Measurements from ENCODE around the gene PZP.

DNA sequence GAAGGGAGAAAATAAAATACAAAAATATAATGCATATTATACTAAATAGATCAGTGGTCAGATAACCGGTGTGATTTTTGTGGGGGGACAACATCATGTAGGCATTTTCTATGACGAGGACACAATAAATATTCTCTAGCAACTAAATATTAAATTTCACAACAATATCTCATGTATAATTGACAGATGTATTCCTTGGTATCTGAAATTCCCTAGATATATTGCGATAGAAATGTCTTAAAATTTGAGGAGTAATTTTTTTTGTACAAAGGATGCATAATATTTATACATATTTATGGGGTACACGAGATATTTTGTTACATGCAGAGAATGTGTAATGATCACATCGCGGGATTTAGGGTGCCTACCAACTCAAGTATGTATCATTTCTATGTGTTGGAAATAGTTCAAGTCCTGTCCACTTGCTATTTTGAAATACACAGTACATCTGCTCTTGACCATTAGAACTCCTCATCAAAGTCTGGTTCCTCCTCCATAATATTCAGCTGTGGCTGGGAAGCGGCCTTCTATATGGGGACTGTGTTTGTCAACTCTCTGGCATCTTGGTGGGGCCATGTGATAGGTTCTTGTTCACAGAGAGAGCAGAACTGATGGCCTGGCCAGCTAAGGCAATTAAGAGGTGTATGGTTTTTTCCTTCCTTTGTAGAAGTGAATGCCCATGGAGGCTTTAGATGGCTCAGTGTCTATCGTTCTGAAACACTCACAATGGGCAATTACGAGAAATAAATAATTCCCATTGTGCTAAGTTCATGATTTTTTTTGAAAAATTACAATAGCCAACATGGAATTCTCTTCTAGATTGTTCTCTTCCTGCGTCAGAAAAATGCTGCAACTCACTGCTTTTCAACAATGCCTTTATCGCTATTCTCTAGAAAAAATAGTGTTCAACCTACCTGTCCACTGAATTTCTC is 101.3 kb downstream of the PZP start:
- no peak for TF ChIP-seq POLR2A (IDR thresholded peaks at IDR 0.05)
- TF ChIP-seq CTCF (IDR thresholded peaks at IDR 0.05) = no peak

Data from body of pancreas (tissue), 4 donors.